ENCODE measurements around the gene CACNG1.
"Not testable (repeated sequence)": the region's sequence is repeated elsewhere in the genome, so short reads cannot be mapped to it uniquely, and the experiment has no call there.

The CACNG1 gene

GRCh38 chr17:67085406-67085805 is 41.1 kb downstream of the CACNG1 start:
- no peak for DNase-seq

- DNase-seq, result no peak
These were observed 44.3 kb downstream of the CACNG1 start for GRCh38 chr17:67088639-67089038.

GRCh38 chr17:67090341-67090740 is 46.0 kb downstream of the CACNG1 start:
- DNase-seq, result no peak

- no peak for DNase-seq
These were observed 47.9 kb downstream of the CACNG1 start for GRCh38 chr17:67092291-67092690.

- not testable (repeated sequence) for DNase-seq
These were observed 48.4 kb downstream of the CACNG1 start for GRCh38 chr17:67092710-67093109.

GRCh38 chr17:67093348-67093747 is 49.0 kb downstream of the CACNG1 start:
- no peak for DNase-seq

GRCh38 chr17:67095291-67095690 is 50.9 kb downstream of the CACNG1 start:
- peak; percentile 56 for DNase-seq

- peak; percentile 53 for DNase-seq
These were observed 51.4 kb downstream of the CACNG1 start for GRCh38 chr17:67095803-67096202.

- DNase-seq, result no peak
These were observed 52.3 kb downstream of the CACNG1 start for GRCh38 chr17:67096609-67097008.

GRCh38 chr17:67098006-67098405 is 53.7 kb downstream of the CACNG1 start:
- DNase-seq, result no peak

- DNase-seq, result not testable (repeated sequence)
These were observed 60.3 kb downstream of the CACNG1 start for GRCh38 chr17:67104641-67105040.

GRCh38 chr17:67105213-67105612 is 60.9 kb downstream of the CACNG1 start:
- DNase-seq, result peak; percentile 59

All from fibroblast of skin of right biceps (primary cell).